ENCODE results near the gene PAM.

Gene PAM

DNA sequence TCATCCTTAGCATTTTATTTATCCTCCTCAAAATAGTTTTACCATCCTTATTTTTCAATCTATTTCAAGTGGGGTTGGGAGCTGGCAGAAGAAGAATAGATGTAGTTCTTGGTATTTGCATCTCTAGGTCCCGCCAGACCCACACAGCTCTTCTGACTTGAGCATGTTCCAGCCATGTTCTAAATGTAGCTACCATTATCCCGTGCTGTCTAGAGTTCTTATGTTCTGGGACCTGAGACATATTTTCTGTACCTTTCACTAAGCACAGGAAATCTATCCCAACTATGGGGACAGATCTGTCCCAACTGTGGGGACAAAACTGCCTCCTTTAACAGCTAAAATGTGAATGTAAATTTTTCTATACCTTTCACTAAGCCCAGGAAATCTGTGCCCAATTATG lies 32.0 kb downstream of the PAM start:
- POLR2A ChIA-PET (ENCODE audit: low non-redundant PET), result no interaction called here
- H3K27ac ChIP-seq, result no peak overlapping the region
- TF ChIP-seq, protein P1, sequence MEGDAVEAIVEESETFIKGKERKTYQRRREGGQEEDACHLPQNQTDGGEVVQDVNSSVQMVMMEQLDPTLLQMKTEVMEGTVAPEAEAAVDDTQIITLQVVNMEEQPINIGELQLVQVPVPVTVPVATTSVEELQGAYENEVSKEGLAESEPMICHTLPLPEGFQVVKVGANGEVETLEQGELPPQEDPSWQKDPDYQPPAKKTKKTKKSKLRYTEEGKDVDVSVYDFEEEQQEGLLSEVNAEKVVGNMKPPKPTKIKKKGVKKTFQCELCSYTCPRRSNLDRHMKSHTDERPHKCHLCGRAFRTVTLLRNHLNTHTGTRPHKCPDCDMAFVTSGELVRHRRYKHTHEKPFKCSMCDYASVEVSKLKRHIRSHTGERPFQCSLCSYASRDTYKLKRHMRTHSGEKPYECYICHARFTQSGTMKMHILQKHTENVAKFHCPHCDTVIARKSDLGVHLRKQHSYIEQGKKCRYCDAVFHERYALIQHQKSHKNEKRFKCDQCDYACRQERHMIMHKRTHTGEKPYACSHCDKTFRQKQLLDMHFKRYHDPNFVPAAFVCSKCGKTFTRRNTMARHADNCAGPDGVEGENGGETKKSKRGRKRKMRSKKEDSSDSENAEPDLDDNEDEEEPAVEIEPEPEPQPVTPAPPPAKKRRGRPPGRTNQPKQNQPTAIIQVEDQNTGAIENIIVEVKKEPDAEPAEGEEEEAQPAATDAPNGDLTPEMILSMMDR (conservative IDR thresholded peaks at IDR 0.05; ENCODE audit: low read depth), result no peak
- CTCF ChIA-PET, result interaction anchor here (0.5 kb wide), 1 partner anchor 33 kb away, joined by 3 read pairs; no protein-coding TSS in a partner anchor
- DNase-seq (ENCODE audit: low spot score), result no peak

DNA sequence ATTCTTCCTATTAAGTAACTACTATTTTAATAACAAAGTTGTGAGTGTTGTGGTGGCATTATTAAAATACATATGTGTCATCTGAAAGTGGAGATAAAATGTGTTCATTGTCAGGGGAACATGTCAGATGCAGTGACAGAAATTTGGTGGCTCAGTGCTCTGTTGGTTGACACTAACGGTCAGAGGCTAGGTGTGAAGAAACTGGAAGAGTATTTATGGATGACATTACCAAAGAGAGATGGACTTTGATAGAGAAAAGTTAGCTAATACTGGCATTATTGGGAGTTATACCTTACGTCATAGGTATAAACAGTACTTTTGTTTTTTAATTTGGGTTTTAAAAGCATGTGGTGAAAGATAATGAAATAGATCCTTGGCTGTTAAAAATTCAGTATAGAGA lies 33.7 kb downstream of the PAM start:
- CTCF ChIA-PET, result no interaction called here
- no peak overlapping the region for H3K27ac ChIP-seq
- DNase-seq (ENCODE audit: low spot score), result no peak
- POLR2A ChIA-PET (ENCODE audit: low non-redundant PET), result no interaction called here
- TF ChIP-seq, protein P1 (conservative IDR thresholded peaks at IDR 0.05; ENCODE audit: low read depth), result no peak

GRCh38 chr5:102789469-102789868 lies 34.4 kb downstream of the PAM start:
- TF ChIP-seq, protein P1 (conservative IDR thresholded peaks at IDR 0.05; ENCODE audit: low read depth), result no peak
- H3K27ac ChIP-seq, result no peak overlapping the region
- ChIA-PET CTCF (interaction anchor here (0.7 kb wide), 1 partner anchor 12 kb away, joined by 5 read pairs; no protein-coding TSS in a partner anchor), POLR2A (ENCODE audit: low non-redundant PET) (no interaction called here)
- no peak for DNase-seq (ENCODE audit: low spot score)

DNA sequence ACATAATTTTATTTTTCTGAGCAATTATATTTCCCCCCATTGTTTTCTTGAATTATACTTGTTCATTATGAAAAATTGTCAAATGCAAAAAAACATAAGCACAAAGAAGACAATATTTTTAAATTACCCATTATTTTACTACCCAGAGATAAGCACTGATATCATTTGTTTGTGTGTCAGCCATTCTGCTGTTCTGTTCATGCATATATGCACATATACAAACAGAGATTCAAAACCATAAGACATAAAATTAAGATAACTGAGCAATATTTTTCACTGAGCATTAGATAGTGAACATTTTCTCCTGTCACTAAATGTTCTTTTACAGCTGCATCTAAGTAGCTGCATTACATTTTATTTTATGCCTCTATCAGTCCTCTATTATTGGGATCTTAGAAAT lies 35.6 kb downstream of the PAM start:
- POLR2A ChIA-PET (ENCODE audit: low non-redundant PET), result no interaction called here
- DNase-seq (ENCODE audit: low spot score), result no peak
- no peak overlapping the region for H3K27ac ChIP-seq
- TF ChIP-seq, protein P1 (conservative IDR thresholded peaks at IDR 0.05; ENCODE audit: low read depth), result no peak
- CTCF ChIA-PET, result interaction anchor here (0.5 kb wide), 1 partner anchor 17 kb away, joined by 3 read pairs; no protein-coding TSS in a partner anchor

DNA sequence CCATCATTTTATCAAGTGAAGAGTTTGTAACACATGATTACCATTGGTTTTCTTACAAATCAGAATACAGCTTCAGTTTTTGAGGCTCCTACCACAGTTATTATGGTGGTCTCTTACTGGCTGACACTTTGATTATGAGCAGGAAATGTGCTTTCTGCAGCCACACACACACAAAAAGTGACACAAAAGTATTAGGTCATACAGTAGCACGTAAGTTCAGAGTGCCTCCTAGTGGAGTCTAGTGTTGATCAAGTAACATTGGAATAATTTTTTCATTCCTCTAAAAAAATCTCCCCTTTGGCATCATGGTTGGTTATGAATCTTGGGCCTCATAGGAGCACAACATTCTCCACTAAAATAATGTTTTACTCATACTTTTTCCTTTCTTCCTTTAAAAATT lies 37.6 kb downstream of the PAM start:
- TF ChIP-seq, protein P1 (conservative IDR thresholded peaks at IDR 0.05; ENCODE audit: low read depth), result no peak
- H3K27ac ChIP-seq, result no peak overlapping the region
- POLR2A ChIA-PET (ENCODE audit: low non-redundant PET), result no interaction called here
- CTCF ChIA-PET, result no interaction called here
- no peak for DNase-seq (ENCODE audit: low spot score)

GRCh38 chr5:102794047-102794446 lies 38.9 kb downstream of the PAM start:
- TF ChIP-seq, protein P1 (conservative IDR thresholded peaks at IDR 0.05; ENCODE audit: low read depth), result no peak
- CTCF ChIA-PET, result no interaction called here
- no peak for DNase-seq (ENCODE audit: low spot score)
- POLR2A ChIA-PET (ENCODE audit: low non-redundant PET), result no interaction called here
- no peak overlapping the region for H3K27ac ChIP-seq

All from RWPE1 (cell line).